Measurements from ENCODE around the gene KARS1.

The KARS1 gene

GRCh38 chr16:75647492-75648264, at the start of gene KARS1, which contains the start of gene TERF2IP:
TSS of gene KARS1 (minus strand) at chr16:75647665. CDS start at chr16:75647639, 26 bp downstream.
TSS of gene TERF2IP (plus strand) at chr16:75647773. CDS start at chr16:75647883, 110 bp downstream.
- peak; percentile 91 for DNase-seq (ENCODE audit: low read depth)

GRCh38 chr16:75695708-75696107, 48.2 kb upstream of the KARS1 start:
- DNase-seq (ENCODE audit: low read depth) = no peak

GRCh38 chr16:75687361-75687760, 39.9 kb upstream of the KARS1 start:
- DNase-seq (ENCODE audit: low read depth) = no peak

- no peak for DNase-seq (ENCODE audit: low read depth)
Observed at GRCh38 chr16:75682308-75682707, 34.8 kb upstream of the KARS1 start.

GRCh38 chr16:75679366-75679765, 31.9 kb upstream of the KARS1 start:
- DNase-seq (ENCODE audit: low read depth) = no peak

GRCh38 chr16:75676909-75677308, 29.4 kb upstream of the KARS1 start, which contains the start of gene CPHXL2:
TSS of gene CPHXL2 (minus strand) at chr16:75677009. CDS start at chr16:75676999, 10 bp downstream.
- DNase-seq (ENCODE audit: low read depth) = no peak

- DNase-seq (ENCODE audit: low read depth) = no peak
Observed at GRCh38 chr16:75667503-75667902, 20.0 kb upstream of the KARS1 start.

- DNase-seq (ENCODE audit: low read depth) = no peak
Observed at GRCh38 chr16:75660726-75661302, 13.3 kb upstream of the KARS1 start.

GRCh38 chr16:75660321-75660720, 12.9 kb upstream of the KARS1 start:
- no peak for DNase-seq (ENCODE audit: low read depth)

GRCh38 chr16:75658175-75658574, 10.7 kb upstream of the KARS1 start:
- DNase-seq (ENCODE audit: low read depth) = no peak

- no peak for DNase-seq (ENCODE audit: low read depth)
Observed at GRCh38 chr16:75653922-75654321, 6.5 kb upstream of the KARS1 start.

GRCh38 chr16:75648265-75649076, 1.0 kb upstream of the KARS1 start:
- DNase-seq (ENCODE audit: low read depth) = peak; percentile 75

- DNase-seq (ENCODE audit: low read depth) = no peak
Observed at GRCh38 chr16:75647112-75647491, 363 bp downstream of the KARS1 start.

- DNase-seq (ENCODE audit: low read depth) = no peak
Observed at GRCh38 chr16:75644240-75645012, 3.0 kb downstream of the KARS1 start.

GRCh38 chr16:75640598-75640997, 6.9 kb downstream of the KARS1 start:
- no peak for DNase-seq (ENCODE audit: low read depth)

GRCh38 chr16:75635036-75635435, 12.4 kb downstream of the KARS1 start:
- no peak for DNase-seq (ENCODE audit: low read depth)

- no peak for DNase-seq (ENCODE audit: low read depth)
Observed at GRCh38 chr16:75632857-75633256, 14.6 kb downstream of the KARS1 start.

GRCh38 chr16:75630052-75630451, 17.4 kb downstream of the KARS1 start:
- no peak for DNase-seq (ENCODE audit: low read depth)

- no peak for DNase-seq (ENCODE audit: low read depth)
Observed at GRCh38 chr16:75629132-75629531, 18.3 kb downstream of the KARS1 start.

GRCh38 chr16:75628351-75628750, 19.1 kb downstream of the KARS1 start:
- DNase-seq (ENCODE audit: low read depth) = no peak

- no peak for DNase-seq (ENCODE audit: low read depth)
Observed at GRCh38 chr16:75627851-75628250, 19.6 kb downstream of the KARS1 start.

- no peak for DNase-seq (ENCODE audit: low read depth)
Observed at GRCh38 chr16:75626806-75627205, 20.7 kb downstream of the KARS1 start.

Measured in T-helper 22 cell (primary cell).